K562 (cell line): ENCODE results near the gene COX6A2. TPM values are rescaled to one million over a fixed set of nuclear protein-coding genes. Genes with fewer than 3 reads are reported as not detected.
A peak's percentile ranks its signal among the peaks of the same experiment; 100 is the strongest.

ENCODE experiments used
- BRD4 ChIP-seq: fragments of 200-600 bp; sonication (generic); IDR thresholded peaks from 2 replicates; pipeline ENCODE4 v1.6.1; 2017; ENCODE audit warnings: inconsistent platforms
- DIDO1 ChIP-seq: fragments of 450-650 bp; IDR thresholded peaks from 2 replicates; pipeline ENCODE4 v1.6.1; 2016; ENCODE audit warnings: low read depth, missing biosample characterization, missing genetic modification characterization
- E2F6 ChIP-seq, 2 experiments: IDR thresholded peaks; 2 replicates each; pipeline ENCODE4 v1.6.1; 2011; ENCODE audit warnings: borderline replicate concordance in 1 of 2, control low read depth in 1 of 2, low read depth in 1 of 2, low read length in 1 of 2, mild to moderate bottlenecking in 1 of 2, mixed read lengths in 1 of 2, moderate library complexity in 1 of 2; ENCODE audit not compliant: insufficient read depth in 1 of 2, insufficient read length in 1 of 2, poor library complexity in 1 of 2, severe bottlenecking in 1 of 2; ENCODE audit errors: extremely low read depth in 1 of 2
- ESRRA ChIP-seq: fragments of 450-650 bp; IDR thresholded peaks from 2 replicates; pipeline ENCODE4 v1.6.1; 2014; ENCODE audit warnings: low read depth, mild to moderate bottlenecking, moderate library complexity, borderline replicate concordance
- GTF2F1 ChIP-seq: IDR thresholded peaks from 2 replicates; pipeline ENCODE4 v1.6.1; 2011; ENCODE audit warnings: low read depth, low read length, improper control_type of control experiment
- IRF1 ChIP-seq: sonication (generic); formaldehyde crosslinking; IDR thresholded peaks from 2 replicates; pipeline ENCODE4 v1.8.0; 2022; ENCODE audit warnings: missing genetic modification reagents, mild to moderate bottlenecking, borderline replicate concordance
- MCM5 ChIP-seq: fragments of 450-650 bp; IDR thresholded peaks from 2 replicates; pipeline ENCODE4 v1.6.1; 2016; ENCODE audit warnings: low read depth
- NCOA4 ChIP-seq: fragments of 450-650 bp; IDR thresholded peaks from 2 replicates; pipeline ENCODE4 v1.6.1; 2018; ENCODE audit warnings: mild to moderate bottlenecking; ENCODE audit not compliant: partially characterized antibody
- NONO ChIP-seq, 2 experiments: fragments of 200-400 bp in 1 of 2; fragments of 450-650 bp in 1 of 2; formaldehyde crosslinking in 1 of 2; IDR thresholded peaks; 2 replicates each; pipeline ENCODE4 v1.6.1; 2017; ENCODE audit warnings: low read depth in 2 of 2, mild to moderate bottlenecking in 2 of 2, moderate library complexity in 2 of 2, low read length in 1 of 2
- RNF219 ChIP-seq: fragments of 250-450 bp; sonication (Bioruptor Pico); IDR thresholded peaks from 2 replicates; pipeline ENCODE4 v1.5.0; 2022; ENCODE audit warnings: mild to moderate bottlenecking
- SOX6 ChIP-seq: fragments of 450-650 bp; IDR thresholded peaks from 2 replicates; pipeline ENCODE4 v1.6.1; 2014; ENCODE audit warnings: mild to moderate bottlenecking
- TCF15 ChIP-seq: fragments of 250-450 bp; sonication (Bioruptor Pico); IDR thresholded peaks from 2 replicates; pipeline ENCODE4 v1.8.0; 2022; ENCODE audit warnings: moderate library complexity, mild to moderate bottlenecking, inconsistent platforms
- VEZF1 ChIP-seq: fragments of 200-800 bp; sonication (Bioruptor generic); IDR thresholded peaks from 2 replicates; pipeline ENCODE4 v1.6.1; 2017; ENCODE audit warnings: missing genetic modification characterization, missing compliant biosample characterization
- YBX1 ChIP-seq: fragments of 450-650 bp; IDR thresholded peaks from 2 replicates; pipeline ENCODE4 v1.7.1; 2016; ENCODE audit warnings: mild to moderate bottlenecking
- YY1 ChIP-seq, 3 experiments: IDR thresholded peaks; 2 replicates each; pipeline ENCODE4 v1.6.1; 2011; ENCODE audit warnings: low read length in 2 of 3, mild to moderate bottlenecking in 2 of 3, moderate library complexity in 2 of 3, borderline replicate concordance in 1 of 3, control low read depth in 1 of 3, low read depth in 1 of 3; ENCODE audit not compliant: insufficient read depth in 3 of 3, insufficient replicate concordance in 2 of 3, control insufficient read depth in 1 of 3, insufficient read length in 1 of 3; ENCODE audit errors: extremely low read depth in 1 of 3
- ZBTB12 ChIP-seq: fragments of 250-450 bp; sonication (Bioruptor Pico); IDR thresholded peaks from 2 replicates; pipeline ENCODE4 v1.4.0; 2020
- ZFP1 ChIP-seq: fragments of 450-650 bp; formaldehyde crosslinking; IDR thresholded peaks from 2 replicates; pipeline ENCODE4 v1.4.0; 2020; ENCODE audit warnings: mild to moderate bottlenecking, mixed read lengths
- polyA plus RNA-seq, 8 experiments: library from polyadenylated mRNA; depleted of rRNA in 4 of 8; stranded (reverse) in 5 of 8; unstranded in 3 of 8; fragments of >200 nt; fragmentation: Nextera tagmentation in 2 of 8; fragmentation: Illumina TruSeq in 1 of 8; extraction: Ambion mirVana in 2 of 8; extraction: Trizol in 1 of 8; gene quantifications; 2 replicates each; pipeline versions ENCODE4 v1.2.1 to v1.2.3, GENCODE V29; 2011 to 2014; ENCODE audit warnings: inconsistent platforms in 1 of 8, missing spikeins in 1 of 8
- total RNA-seq, 7 experiments: library from RNA; depleted of rRNA in 6 of 7; stranded (reverse); fragments of >200 nt in 6 of 7; fragmentation: Illumina TruSeq in 2 of 7; extraction: Trizol in 2 of 7; gene quantifications; 2 replicates each; pipeline versions ENCODE4 v1.2.1 to v1.2.3, GENCODE V29; 2011 to 2021; ENCODE audit warnings: low replicate concordance in 1 of 7

The COX6A2 gene
- total and polyA plus RNA-seq, 9 of the 15 experiments (the other 6 are each of a cell fraction or from before 2014, with no cell fraction given) = not detected

- TF ChIP-seq ZBTB12 (CRISPR knock-in tag) (no peak), YY1 (IDR thresholded peaks at IDR 0.05; ENCODE audit: borderline replicate concordance in 1 of 3, control insufficient read depth in 1 of 3, extremely low read depth in 1 of 3, insufficient read depth in 3 of 3, insufficient read length in 1 of 3, insufficient replicate concordance in 2 of 3, low read depth in 1 of 3, low read length in 2 of 3) (no peak), YBX1 (no peak), E2F6 (IDR thresholded peaks at IDR 0.05; ENCODE audit: borderline replicate concordance in 1 of 2, extremely low read depth in 1 of 2, insufficient read depth in 1 of 2, insufficient read length in 1 of 2, low read depth in 1 of 2, low read length in 1 of 2, poor library complexity in 1 of 2, severe bottlenecking in 1 of 2) (peak; percentile 96 to 98), IRF1 (CRISPR knock-in tag) (no peak), MCM5 (no peak), NONO (IDR thresholded peaks at IDR 0.05; ENCODE audit: low read depth in 2 of 2, low read length in 1 of 2) (no peak), NCOA4 (no peak), SOX6 (no peak), BRD4 (no peak), ESRRA (no peak), VEZF1 (CRISPR knock-in tag) (peak; percentile 46; the same call in 1 of the 2 replicates), RNF219 (CRISPR knock-in tag) (no peak), TCF15 (no peak), ZFP1 (CRISPR knock-in tag) (no peak), DIDO1 (tag) (no peak), GTF2F1 (no peak)
Observed at GRCh38 chr16:31427441-31428278, 500 bp downstream of the COX6A2 start (continued).
